ENCODE data around the gene VMAC. TPM values are rescaled to one million over a fixed set of nuclear protein-coding genes. Genes with fewer than 3 reads are reported as not detected.
"Not testable (repeated sequence)": the region's sequence is repeated elsewhere in the genome, so short reads cannot be mapped to it uniquely, and the experiment has no call there.

The VMAC gene, protein sequence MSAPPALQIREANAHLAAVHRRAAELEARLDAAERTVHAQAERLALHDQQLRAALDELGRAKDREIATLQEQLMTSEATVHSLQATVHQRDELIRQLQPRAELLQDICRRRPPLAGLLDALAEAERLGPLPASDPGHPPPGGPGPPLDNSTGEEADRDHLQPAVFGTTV
- 10 to 100 TPM in 1 of 4 donors, 1 to 10 TPM in 3; 3.9 to 11.1 (median 5.5) TPM for polyA plus RNA-seq (ENCODE audit: insufficient read length in 4 of 4)

DNA sequence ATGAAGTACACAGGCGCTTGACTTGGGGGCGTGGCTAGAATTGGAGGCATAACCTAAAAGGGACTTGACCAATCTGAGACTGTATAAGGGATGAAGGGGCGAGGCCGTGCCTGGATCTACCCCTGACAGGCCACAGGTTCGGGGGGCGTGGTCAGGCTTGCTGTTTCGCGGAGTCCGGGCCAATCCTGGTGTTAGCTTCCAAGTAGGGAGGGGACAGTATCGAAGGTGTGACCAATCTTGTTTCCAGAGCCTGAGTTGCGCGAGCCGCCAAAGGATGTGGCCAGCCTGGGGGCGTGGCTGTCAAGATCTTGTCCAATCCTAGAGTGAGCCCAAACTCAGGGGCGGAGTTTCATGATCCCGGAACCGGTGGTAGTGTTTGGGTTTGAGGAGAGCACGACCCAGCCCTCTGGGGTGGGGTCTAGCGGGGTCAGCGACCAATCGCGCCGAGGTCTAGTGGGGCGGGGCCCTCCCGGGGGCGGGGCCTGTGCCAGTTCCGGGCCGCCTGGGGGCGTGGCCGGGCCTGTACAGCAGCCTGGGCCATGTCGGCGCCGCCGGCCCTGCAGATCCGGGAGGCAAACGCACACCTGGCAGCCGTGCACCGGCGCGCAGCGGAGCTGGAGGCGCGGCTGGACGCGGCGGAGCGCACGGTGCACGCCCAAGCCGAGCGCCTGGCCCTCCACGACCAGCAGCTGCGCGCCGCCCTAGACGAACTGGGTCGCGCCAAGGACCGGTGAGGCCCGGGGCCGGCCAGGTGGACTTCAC lies at the start of gene VMAC:
VMAC (plus strand) TSS at position 521 of the 762 bp plus-strand sequence; CDS start at position 540, 19 bp downstream.
- DNase-seq (ENCODE audit: low read depth in 4 of 4, low spot score in 3 of 4), result peak; percentile 99 to 100 (median 99)

DNA sequence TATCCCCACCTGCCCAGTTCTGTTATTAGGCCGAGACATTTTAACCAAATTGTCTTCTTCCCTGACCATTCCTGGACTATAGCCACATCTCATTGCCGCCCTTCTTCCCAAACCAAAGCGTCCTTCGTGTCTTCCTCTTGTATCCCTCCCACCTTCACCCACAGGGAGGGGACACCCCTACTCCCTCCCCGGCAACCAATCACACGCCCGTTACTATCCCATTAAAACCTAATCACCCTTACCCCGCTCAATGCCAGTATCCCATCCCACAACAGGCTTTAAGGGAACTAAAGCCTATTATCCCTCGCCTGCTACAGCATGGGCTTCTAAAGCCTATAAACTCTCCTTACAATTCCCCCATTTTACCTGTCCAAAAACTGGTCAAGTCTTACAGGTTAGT lies 49.5 kb upstream of the VMAC start:
- DNase-seq (ENCODE audit: low read depth in 4 of 4, low spot score in 3 of 4), result not testable (repeated sequence)

DNA sequence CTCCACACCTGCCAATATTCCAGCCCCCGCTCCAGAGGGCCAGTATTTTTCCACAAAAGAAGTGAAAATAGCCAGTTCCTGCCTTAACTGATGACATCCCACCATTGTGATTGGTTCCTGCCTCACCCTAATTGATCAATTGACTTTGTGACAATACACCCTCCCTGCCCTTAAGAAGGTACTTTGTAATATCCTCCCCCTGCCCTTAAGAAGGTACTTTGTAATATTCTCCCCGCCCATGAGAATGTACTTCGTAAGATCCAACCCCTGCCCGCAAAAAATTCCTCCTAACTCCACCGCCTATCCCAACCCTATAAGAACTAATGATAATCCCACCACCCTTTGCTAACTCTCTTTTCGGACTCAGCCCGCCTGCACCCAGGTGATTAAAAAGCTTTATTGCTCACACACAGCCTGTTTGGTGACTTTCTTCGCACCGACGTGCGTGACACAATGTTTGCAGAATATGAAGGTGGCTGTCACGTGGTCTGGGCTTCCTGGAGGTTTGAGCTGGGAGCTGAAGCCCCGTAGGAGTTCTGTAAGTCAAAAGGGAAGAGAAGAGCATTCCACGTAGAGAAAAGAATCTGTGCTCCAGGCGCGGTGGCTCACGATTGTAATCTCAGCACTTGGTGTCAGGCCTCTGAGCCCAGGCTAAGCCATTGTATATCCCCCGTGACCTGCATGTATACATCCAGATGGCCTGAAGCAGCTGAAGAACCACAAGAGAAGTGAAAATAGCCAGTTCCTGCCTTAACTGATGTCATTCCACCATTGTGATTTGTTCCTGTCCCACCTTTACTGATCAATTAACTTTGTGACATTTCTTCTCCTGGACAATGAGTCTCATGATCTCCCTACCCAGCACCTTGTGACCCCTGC lies 47.2 kb upstream of the VMAC start:
- no peak for DNase-seq (ENCODE audit: low read depth in 4 of 4, low spot score in 3 of 4)

GRCh38 chr19:5863030-5863665 lies 41.5 kb upstream of the VMAC start:
- no peak for DNase-seq (ENCODE audit: low read depth in 4 of 4, low spot score in 3 of 4)

DNA sequence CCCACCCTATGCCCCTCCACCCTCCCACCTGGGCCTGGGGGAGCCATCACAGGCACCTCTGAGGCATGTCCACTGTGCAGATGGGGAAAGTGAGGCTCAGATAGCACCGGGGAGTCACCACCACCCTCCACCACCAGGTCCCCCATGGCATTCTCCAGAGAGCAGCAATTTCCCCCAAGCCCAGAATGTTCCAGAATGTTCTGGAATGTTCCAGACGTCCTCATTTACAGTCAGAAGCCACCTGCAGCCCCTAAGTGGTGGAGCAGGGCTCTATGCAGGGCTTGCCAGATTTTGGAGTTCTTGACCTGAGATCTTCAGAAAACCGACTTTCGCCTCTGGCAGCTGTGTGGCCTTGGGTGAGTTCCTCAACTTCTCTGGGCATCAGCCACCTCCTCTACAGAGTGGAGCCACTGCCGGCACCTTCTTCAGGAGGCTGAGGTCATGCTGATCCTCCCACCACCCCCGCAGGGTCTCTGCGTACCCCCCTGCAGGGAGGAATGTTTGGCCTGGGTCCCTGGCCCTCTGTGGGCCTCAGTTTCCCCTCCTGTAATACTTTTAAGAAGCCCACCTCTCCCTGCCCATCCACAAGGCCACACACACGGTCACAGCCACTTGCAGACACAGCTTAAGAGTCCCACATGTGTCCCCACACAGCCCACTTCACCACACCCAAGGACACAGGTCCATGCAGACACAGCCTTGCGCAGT lies 40.5 kb upstream of the VMAC start:
- DNase-seq (ENCODE audit: low read depth in 4 of 4, low spot score in 3 of 4), result no peak

GRCh38 chr19:5864725-5865486 lies 39.8 kb upstream of the VMAC start:
- no peak for DNase-seq (ENCODE audit: low read depth in 4 of 4, low spot score in 3 of 4)

GRCh38 chr19:5865772-5866171 lies 38.9 kb upstream of the VMAC start:
- no peak for DNase-seq (ENCODE audit: low read depth in 4 of 4, low spot score in 3 of 4)

DNA sequence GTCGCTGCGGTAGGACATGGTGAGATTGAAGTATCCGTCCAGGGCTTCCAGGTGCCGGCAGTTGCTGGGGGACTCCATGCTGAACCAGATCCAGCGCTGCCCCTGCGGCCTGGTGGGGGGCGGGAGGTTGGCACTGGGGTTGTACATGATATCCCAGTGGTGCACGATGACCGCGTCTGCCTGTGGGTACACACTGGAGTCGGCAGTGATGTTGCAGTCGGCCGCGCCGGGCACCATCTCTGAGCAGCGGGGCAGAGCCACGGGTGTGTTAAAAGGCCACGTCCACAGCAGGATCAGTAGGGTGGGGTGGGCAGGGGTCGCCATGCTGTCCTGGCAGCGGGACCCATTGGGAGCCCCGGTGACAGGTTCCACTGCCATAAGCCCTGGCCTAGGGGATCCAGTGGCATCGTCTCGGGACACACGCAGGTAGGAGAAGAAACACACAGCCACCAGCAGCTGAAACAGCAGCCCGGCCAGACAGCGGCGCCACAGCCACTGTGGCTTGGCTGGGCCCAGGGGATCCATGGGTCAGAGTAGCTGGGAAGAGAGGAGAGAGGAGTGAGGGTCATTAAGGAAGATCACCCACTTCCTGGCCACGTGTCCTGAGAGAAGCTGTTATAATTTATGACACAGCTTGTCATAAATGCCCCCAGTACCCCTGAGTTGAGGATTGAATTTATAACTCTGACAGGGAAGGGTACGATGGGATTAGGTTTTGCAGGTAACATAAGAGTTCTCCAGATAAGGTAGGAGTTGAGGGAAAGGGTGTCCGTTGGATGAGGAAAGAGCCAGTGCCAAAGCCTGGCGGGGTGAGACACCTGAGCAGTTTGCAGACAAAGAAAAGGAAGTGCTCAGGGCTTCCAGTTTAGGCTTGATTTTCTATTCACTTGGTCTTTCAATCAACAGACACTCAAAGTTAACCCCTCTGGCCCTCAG lies 37.2 kb upstream of the VMAC start:
- DNase-seq (ENCODE audit: low read depth in 4 of 4, low spot score in 3 of 4), result no peak

DNA sequence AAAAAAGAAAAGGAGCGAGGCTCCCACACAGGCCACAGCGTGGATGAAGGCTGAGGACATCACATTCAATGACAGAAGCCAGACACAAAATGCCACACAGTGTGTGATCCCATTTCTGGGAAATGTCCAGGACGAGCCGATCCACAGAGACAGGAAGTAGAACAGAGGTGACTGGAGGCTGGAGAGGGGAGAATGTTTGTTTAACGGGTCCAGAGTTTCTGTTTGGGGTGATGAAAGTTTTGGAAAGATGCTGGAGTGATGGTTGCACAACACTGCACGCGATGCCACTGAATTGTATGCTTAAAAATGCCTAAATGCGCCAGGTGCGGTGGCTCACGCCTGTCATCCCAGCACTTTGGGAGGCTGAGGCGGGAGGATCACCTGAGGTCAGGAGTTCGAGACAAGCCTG lies 33.7 kb upstream of the VMAC start:
- no peak for DNase-seq (ENCODE audit: low read depth in 4 of 4, low spot score in 3 of 4)

DNA sequence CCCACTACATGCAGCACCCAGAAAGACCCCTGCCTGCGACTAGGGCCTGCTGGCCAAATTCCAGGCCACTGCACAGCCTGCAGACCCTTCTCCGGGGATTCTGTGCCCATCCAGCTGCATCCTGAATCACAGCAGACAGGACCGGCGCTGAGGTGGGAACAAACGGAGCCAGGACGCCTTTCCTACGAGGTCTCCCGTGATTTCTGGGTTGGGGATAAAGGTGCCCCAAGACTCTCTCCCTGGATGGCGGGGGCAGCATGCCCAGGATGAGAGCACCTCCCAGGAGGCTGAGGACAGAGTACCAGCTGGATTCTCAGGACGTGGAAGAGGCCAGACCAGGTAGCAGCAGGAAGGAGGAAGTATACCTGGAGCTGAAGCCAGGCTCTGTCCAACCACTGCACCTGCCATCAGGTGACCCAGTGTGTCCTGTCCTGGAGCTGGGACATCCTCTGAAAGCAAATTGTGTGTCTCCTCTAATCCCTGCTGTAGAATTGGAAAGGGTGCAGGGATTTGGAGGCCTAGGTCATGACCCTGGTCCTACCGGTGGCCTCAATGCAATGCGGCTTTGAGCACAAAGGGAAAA lies 31.0 kb upstream of the VMAC start:
- DNase-seq (ENCODE audit: low read depth in 4 of 4, low spot score in 3 of 4), result no peak

DNA sequence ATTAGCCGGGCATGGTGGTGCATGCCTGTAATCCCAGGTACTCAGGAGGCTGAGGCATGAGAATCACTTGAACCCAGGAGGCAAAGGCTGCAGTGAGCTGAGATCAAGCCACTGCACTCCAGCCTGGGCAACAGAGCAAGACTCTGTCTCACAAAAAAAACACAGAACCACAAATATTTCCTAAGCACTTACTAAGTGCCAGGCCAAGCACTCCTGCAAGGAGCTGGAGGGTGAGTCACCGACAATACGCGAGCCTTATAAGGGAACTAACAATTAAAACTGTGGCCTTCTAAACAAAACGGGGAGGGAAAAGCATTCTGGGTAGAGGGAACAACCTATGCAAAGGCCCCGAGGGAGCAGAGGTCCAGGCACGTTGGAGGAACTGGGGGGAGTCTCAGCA lies 30.2 kb upstream of the VMAC start:
- not testable (repeated sequence) for DNase-seq (ENCODE audit: low read depth in 4 of 4, low spot score in 3 of 4)

- no peak for DNase-seq (ENCODE audit: low read depth in 4 of 4, low spot score in 3 of 4)
Measured at GRCh38 chr19:5877427-5877826, 27.2 kb upstream of the VMAC start.

GRCh38 chr19:5877882-5878281 lies 26.8 kb upstream of the VMAC start:
- DNase-seq (ENCODE audit: low read depth in 4 of 4, low spot score in 3 of 4), result no peak

- no peak for DNase-seq (ENCODE audit: low read depth in 4 of 4, low spot score in 3 of 4)
Measured at GRCh38 chr19:5880196-5880595, 24.5 kb upstream of the VMAC start.

DNA sequence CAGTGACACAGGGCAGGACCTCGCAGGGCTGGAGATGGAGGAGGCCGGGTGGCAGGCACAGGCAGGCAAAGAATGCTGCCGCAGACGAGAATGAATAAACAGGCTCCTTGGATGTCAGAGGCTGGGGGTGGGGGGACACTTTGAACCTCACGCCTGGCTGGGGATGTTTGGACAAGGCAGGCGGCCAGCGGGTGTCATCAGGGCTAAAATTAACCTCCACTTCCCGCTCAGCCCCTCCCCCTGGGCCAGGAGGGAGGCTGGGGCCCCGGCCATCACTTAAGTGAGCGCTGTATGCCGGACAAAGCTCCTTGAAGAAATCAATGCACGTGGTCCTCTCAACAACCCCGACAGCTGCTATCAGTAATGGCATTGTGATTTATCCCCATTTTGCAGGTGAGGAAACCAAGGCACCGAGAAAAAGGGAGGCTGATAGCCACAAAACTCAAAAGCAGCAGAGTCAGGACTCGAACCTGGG lies 24.0 kb upstream of the VMAC start:
- DNase-seq (ENCODE audit: low read depth in 4 of 4, low spot score in 3 of 4), result peak in 1 of 4 donors; percentile 43

DNA sequence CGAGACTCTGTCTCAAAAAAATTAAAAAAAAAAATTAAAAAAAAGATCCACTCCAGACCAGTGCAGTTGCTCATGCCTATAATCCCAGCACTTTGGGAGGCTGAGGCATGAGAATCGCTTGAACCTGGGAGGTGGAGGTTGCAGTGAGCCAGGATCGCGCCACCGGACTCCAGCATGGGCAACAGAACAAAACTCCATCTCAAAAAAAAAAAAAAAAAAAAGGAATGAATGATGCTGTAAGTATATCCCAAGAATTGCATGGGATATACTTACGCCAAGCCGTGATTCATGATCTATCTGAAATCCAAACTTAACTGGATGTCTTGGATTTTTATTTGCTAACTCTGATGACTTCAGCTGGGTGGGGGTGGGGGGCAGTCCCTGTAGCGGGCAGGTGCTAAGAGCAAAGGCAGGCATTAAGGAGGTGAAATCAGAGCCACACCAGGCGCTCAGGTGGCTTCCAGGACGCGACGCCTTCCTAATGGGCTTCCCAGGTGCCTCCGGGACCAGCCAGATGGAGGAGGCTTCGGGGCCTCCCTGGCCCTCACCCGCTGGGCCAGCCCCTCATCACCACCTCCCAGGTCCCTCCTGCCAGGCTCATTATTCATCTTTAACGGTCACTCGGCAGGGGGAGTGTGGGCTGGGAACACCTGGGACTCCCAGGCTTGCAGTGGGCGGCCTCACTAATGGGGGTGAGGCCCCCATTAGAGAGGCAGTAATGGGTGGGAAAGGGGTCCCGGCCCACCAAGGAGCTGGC lies 23.0 kb upstream of the VMAC start:
- no peak for DNase-seq (ENCODE audit: low read depth in 4 of 4, low spot score in 3 of 4)

GRCh38 chr19:5882421-5882968 lies 22.2 kb upstream of the VMAC start:
- DNase-seq (ENCODE audit: low read depth in 4 of 4, low spot score in 3 of 4), result no peak

Data from left renal pelvis (tissue), 4 donors.